H1 (cell line): ENCODE results near the gene CASS4. TPM values are rescaled to one million over a fixed set of nuclear protein-coding genes. Genes with fewer than 3 reads are reported as not detected.

Experiments used
- CHD2 ChIP-seq: IDR thresholded peaks from 2 replicates; pipeline ENCODE4 v1.6.1; 2012; ENCODE audit warnings: low read length, improper control_type of control experiment
- E2F6 ChIP-seq: IDR thresholded peaks from 2 replicates; pipeline ENCODE4 v1.6.1; 2012; ENCODE audit warnings: inconsistent platforms
- EGR1 ChIP-seq: IDR thresholded peaks from 2 replicates; pipeline ENCODE4 v1.6.1; 2011; ENCODE audit warnings: low read depth, low read length, borderline replicate concordance
- KDM1A ChIP-seq: fragments of 200-600, 300-600 bp; sonication (generic); IDR thresholded peaks from 2 replicates; pipeline ENCODE4 v1.7.1; 2016; ENCODE audit warnings: mild to moderate bottlenecking, low read length, borderline replicate concordance
- POU5F1 ChIP-seq: IDR thresholded peaks from 2 replicates; pipeline ENCODE4 v1.6.1; 2011; ENCODE audit warnings: low read depth, mild to moderate bottlenecking, low read length, moderate library complexity
- SAP30 ChIP-seq: fragments of 300-600 bp; sonication (generic); IDR thresholded peaks from 2 replicates; pipeline ENCODE4 v1.7.1; 2012; ENCODE audit warnings: low read length, moderate library complexity, mild to moderate bottlenecking, inconsistent platforms; ENCODE audit not compliant: insufficient read depth, insufficient replicate concordance
- ZNF274 ChIP-seq: IDR thresholded peaks from 2 replicates; pipeline ENCODE4 v1.7.0; 2012; ENCODE audit warnings: low read length, borderline replicate concordance; ENCODE audit errors: extremely low read depth
- polyA plus RNA-seq, 7 experiments: library from polyadenylated mRNA; depleted of rRNA in 3 of 7; stranded (reverse) in 5 of 7; unstranded in 2 of 7; fragments of >200 nt in 5 of 7; fragments of 200-250 nt in 2 of 7; gene quantifications; 1 replicate in 5 of 7; 2 replicates in 1 of 7; 4 replicates in 1 of 7; pipeline versions ENCODE4 v1.2.1 to v1.2.3, GENCODE V29; 2011 to 2013; ENCODE audit warnings: missing spikeins in 2 of 7, mixed read lengths in 2 of 7
- total RNA-seq: library from RNA; stranded (reverse); fragmentation: NEBNext Ultra II Directional; extraction: Animal tissue kit (Norgen Biotek cat#: 25700); gene quantifications from 2 replicates; pipeline ENCODE4 v1.2.1, GENCODE V29; 2021

Gene CASS4
- total and polyA plus RNA-seq, 2 of the 8 experiments (the other 6 are each of a cell fraction or from before 2014, with no cell fraction given): not detected

GRCh38 chr20:56420940-56421688 is 9.1 kb downstream of the CASS4 start (continued):
- TF ChIP-seq E2F6 (no peak), KDM1A (no peak), CHD2 (no peak), SAP30 (no peak), POU5F1 (no peak), EGR1 (no peak), ZNF274 (no peak)
